GM19328 (cell line): ENCODE measurements around the gene HGD.
"Not testable (repeated sequence)": the region's sequence is repeated elsewhere in the genome, so short reads cannot be mapped to it uniquely, and the experiment has no call there.

Experiments used
- ATAC-seq: cut with Tn5 transposase; IDR thresholded peaks from one replicate; pipeline ENCODE4 v1.9.1; 2021; ENCODE audit warnings: mild to moderate bottlenecking, moderate library complexity; ENCODE audit not compliant: unreplicated experiment

HGD gene

GRCh38 chr3:120682095-120682681 lies at the start of gene HGD:
HGD (minus strand) TSS chr3:120682239; CDS start chr3:120682111, 128 bp downstream.
- no peak for ATAC-seq

GRCh38 chr3:120730576-120731542 lies 48.8 kb upstream of the HGD start:
- no peak for ATAC-seq

GRCh38 chr3:120726791-120727190 lies 44.8 kb upstream of the HGD start:
- no peak for ATAC-seq

- not testable (repeated sequence) for ATAC-seq
Measured at GRCh38 chr3:120719167-120719834, 37.3 kb upstream of the HGD start.

- ATAC-seq, result no peak
Measured at GRCh38 chr3:120713262-120713661, 31.2 kb upstream of the HGD start.

- ATAC-seq, result no peak
Measured at GRCh38 chr3:120710369-120710768, 28.3 kb upstream of the HGD start.

GRCh38 chr3:120708408-120708807 lies 26.4 kb upstream of the HGD start:
- no peak for ATAC-seq

GRCh38 chr3:120706950-120707349 lies 24.9 kb upstream of the HGD start:
- no peak for ATAC-seq

- ATAC-seq, result no peak
Measured at GRCh38 chr3:120705884-120706582, 24.0 kb upstream of the HGD start.

- ATAC-seq, result no peak
Measured at GRCh38 chr3:120699333-120699732, 17.3 kb upstream of the HGD start.

- ATAC-seq, result no peak
Measured at GRCh38 chr3:120693439-120694171, 11.6 kb upstream of the HGD start.

GRCh38 chr3:120689395-120689794 lies 7.4 kb upstream of the HGD start:
- no peak for ATAC-seq

- ATAC-seq, result peak; percentile 97
Measured at GRCh38 chr3:120688121-120688520, 6.1 kb upstream of the HGD start.

- ATAC-seq, result no peak
Measured at GRCh38 chr3:120685411-120685810, 3.4 kb upstream of the HGD start.

GRCh38 chr3:120684896-120685295 lies 2.9 kb upstream of the HGD start:
- ATAC-seq, result no peak

- no peak for ATAC-seq
Measured at GRCh38 chr3:120683671-120684301, 1.7 kb upstream of the HGD start.

- no peak for ATAC-seq
Measured at GRCh38 chr3:120683213-120683612, 1.2 kb upstream of the HGD start.

- no peak for ATAC-seq
Measured at GRCh38 chr3:120681506-120682038, 467 bp downstream of the HGD start.

- ATAC-seq, result no peak
Measured at GRCh38 chr3:120681018-120681417, 1.0 kb downstream of the HGD start.
